Lower leg skin (tissue), 4 donors: ENCODE results near the gene CCDC9B. TPM values are rescaled to one million over a fixed set of nuclear protein-coding genes. Genes with fewer than 3 reads are reported as not detected.

Experiments used
- DNase-seq, 2 donors: peaks; one replicate each; pipeline ENCODE4 v3.0.0-alpha.2; 2019; ENCODE audit warnings: low spot score in 2 of 2
- H3K4me3 ChIP-seq: fragments of 200-600 bp; sonication (generic); 2 replicates; pipeline ENCODE4 v1.5.1; 2017; ENCODE audit warnings: mild to moderate bottlenecking, low read depth; ENCODE audit not compliant: poor library complexity, severe bottlenecking
- POLR2A ChIP-seq, 2 donors: fragments of 450-650 bp; IDR thresholded peaks; one replicate each; pipeline ENCODE4 v1.6.1; 2016 to 2017; ENCODE audit warnings: antibody characterized with exemption in 2 of 2, mild to moderate bottlenecking in 1 of 2, moderate library complexity in 1 of 2
- WGBS, 2 donors: methylation state at CpG; one replicate each; pipeline ENCODE4 v1.1.5; 2018; 5-methylcytosine and 5-hydroxymethylcytosine counted together
- intact Hi-C: fragments of 100-400 bp; cut with DNase I; formaldehyde crosslinking; loops from one replicate; pipeline ENCODE4 v1.15.0; 2023; ENCODE audit warnings: low total_unique reads
- total RNA-seq, 4 donors: library from RNA; depleted of rRNA; stranded (reverse); fragments of >200 nt; gene quantifications; one replicate each; pipeline ENCODE4 v1.1.0, GENCODE V29; 2016
- TF ChIP-seq, protein P1 (sequence below), 3 donors: fragments of 450-650 bp; IDR thresholded peaks; one replicate each; pipeline ENCODE4 v1.5.1; 2016; ENCODE audit warnings: antibody characterized with exemption in 3 of 3, mild to moderate bottlenecking in 3 of 3, moderate library complexity in 2 of 3

Gene CCDC9B
- total RNA-seq, 4 donors from 2014 or later: 17.4 to 28.6 (median 24.7) TPM

DNA sequence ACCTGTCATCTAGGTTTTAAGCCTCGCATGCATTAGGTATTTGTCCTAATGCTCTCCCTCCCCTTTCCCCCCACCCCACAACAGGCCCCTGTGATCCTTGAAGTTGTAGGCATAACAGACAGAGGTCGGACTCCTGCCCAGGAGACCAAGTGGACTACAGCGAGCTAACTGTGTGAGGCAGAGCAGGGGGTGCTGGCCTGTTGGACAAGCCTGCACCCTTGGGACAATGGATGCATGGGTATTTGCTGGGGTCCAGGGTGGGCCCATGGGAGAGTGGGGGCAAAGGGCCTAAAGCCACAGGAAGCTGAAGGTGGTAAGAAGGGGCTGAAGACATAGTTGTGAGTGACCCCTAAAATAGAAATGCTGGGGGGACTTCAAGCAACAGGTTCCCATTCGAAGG lies 35.5 kb downstream of the CCDC9B start:
- 88 to 91% methylated on average over 4 of the region's 4 CpGs for WGBS, 2 donors
- H3K4me3 ChIP-seq: no peak overlapping the region
- no peak for TF ChIP-seq POLR2A (IDR thresholded peaks at IDR 0.05)
- TF ChIP-seq, protein P1, sequence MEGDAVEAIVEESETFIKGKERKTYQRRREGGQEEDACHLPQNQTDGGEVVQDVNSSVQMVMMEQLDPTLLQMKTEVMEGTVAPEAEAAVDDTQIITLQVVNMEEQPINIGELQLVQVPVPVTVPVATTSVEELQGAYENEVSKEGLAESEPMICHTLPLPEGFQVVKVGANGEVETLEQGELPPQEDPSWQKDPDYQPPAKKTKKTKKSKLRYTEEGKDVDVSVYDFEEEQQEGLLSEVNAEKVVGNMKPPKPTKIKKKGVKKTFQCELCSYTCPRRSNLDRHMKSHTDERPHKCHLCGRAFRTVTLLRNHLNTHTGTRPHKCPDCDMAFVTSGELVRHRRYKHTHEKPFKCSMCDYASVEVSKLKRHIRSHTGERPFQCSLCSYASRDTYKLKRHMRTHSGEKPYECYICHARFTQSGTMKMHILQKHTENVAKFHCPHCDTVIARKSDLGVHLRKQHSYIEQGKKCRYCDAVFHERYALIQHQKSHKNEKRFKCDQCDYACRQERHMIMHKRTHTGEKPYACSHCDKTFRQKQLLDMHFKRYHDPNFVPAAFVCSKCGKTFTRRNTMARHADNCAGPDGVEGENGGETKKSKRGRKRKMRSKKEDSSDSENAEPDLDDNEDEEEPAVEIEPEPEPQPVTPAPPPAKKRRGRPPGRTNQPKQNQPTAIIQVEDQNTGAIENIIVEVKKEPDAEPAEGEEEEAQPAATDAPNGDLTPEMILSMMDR (IDR thresholded peaks at IDR 0.05): no peak
- intact Hi-C loops: no loop called here
- no peak for DNase-seq

DNA sequence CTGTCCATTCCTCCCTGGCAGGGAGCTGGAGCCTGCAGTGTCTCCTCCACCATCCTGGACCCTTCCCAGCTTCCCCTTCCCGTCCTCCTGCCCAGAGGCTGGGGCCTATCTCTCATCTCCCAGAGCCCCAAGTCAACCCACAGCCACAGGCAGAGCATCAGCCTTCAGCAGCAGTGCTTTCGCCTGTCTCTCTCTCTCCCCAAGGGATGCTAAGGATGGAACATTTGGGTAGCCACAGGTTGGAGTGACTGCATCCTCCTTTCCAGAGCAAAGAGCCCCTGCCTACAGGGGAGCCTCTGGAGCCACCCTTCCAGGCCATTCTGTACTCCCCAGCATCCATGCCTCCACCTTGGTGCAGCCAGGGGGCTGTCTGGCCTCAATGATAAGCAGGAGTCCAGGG lies 37.2 kb downstream of the CCDC9B start:
- H3K4me3 ChIP-seq: no peak overlapping the region
- intact Hi-C loops: no loop called here
- no peak for DNase-seq
- TF ChIP-seq, protein P1 (IDR thresholded peaks at IDR 0.05): no peak
- TF ChIP-seq POLR2A (IDR thresholded peaks at IDR 0.05): no peak
- WGBS, 2 donors: 79 to 90% methylated on average over 2 of the region's 2 CpGs

DNA sequence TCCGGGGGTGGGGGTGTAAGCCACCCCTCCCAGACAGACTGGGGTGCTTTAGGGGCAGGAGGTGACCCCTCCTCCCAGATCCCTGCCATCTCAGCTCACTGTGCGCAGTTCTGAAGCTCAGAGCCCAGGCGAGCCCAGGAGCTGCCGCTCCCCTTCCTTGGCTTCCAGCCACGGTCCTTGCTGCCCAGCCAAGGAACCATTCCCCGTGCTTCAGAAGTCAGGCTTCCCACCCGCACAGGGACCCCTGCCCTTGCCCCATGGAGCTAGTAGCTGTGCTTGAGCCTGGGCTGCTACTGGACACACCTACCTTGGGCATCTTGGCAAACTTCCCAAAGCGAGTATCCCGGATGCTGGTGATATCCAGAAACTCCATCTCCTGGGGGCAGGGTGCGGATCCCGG lies 37.8 kb downstream of the CCDC9B start:
- no peak overlapping the region for H3K4me3 ChIP-seq
- TF ChIP-seq POLR2A (IDR thresholded peaks at IDR 0.05): no peak
- TF ChIP-seq, protein P1 (IDR thresholded peaks at IDR 0.05): no peak
- DNase-seq: no peak
- intact Hi-C loops: no loop called here
- 70 to 71% methylated on average over 10 to 11 of the region's 11 CpGs for WGBS, 2 donors

DNA sequence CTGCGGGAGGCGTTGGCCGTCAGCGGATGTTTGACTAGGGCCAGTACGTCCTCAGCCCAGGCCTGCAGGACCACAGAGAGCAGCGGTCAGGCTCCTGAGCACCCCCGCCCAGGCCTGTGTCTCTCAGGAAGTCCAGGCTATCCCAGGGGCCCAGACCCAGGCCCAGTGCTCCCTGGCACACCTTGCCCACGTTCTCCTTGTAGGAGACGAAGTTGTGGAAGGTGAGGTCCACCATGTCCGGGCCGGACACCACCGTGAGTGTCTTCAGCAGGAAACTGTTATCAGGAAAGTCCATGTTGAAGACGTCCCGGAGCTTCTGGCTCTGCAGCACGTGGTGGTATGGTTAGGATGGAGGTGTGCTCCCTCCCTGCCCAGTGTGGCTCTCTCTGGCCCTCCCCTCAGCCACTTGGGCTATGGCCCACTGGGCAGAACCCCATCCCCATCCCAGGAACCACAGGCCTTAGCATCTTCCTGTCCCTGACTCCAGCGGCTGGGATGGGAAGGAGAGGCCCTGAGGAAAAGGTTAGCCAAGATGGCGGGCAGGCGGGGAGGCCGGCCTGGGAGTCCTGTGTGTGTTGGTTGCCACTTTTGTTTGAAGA lies 38.4 kb downstream of the CCDC9B start:
- 91 to 94% methylated on average over 19 of the region's 19 CpGs for whole genome bisulfite sequencing, 2 donors
- H3K4me3 ChIP-seq: no peak overlapping the region
- intact Hi-C loops: no loop called here
- no peak for DNase-seq
- TF ChIP-seq, protein P1 (IDR thresholded peaks at IDR 0.05): no peak
- TF ChIP-seq POLR2A (IDR thresholded peaks at IDR 0.05): no peak

DNA sequence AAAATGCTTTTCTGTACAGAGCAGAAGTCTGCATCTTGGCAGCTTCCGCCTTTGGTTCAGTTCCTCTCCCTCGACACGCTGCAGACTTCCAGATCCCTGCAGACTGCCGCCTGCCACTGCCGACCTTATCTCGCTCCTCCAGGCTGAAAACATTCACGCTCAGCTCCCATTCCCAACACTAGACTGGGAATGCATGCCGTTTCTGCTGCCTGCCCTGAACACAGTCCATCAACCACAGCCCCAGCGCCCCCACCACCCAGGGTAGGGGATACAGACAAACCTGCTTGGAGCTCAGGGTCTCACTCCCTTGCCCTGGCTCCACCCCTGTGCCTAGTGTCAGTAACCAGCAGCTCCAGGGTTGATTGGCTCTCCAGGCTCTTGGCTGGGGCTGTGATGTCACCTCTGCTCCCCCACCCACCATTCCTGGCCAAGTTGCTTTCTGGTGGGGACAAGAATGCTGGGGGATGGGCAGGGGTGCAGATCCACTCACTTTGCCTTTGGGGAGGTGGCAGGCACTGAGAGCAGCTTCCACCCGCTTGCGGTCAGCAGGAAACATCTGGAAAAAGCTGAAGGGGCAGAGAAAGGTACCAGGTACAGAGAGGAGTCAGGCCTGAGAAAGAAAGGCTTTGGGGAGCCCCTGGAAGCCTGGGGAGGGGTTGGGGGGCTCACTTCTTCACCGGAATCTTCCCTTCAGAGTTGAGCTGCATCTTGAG lies 39.1 kb downstream of the CCDC9B start:
- intact Hi-C loops: no loop called here
- 61 to 63% methylated on average over 12 of the region's 12 CpGs for WGBS, 2 donors
- H3K4me3 ChIP-seq: no peak overlapping the region
- no peak for DNase-seq
- no peak for TF ChIP-seq POLR2A (IDR thresholded peaks at IDR 0.05)
- TF ChIP-seq, protein P1 (IDR thresholded peaks at IDR 0.05): no peak
